ENCODE measurements around the gene SBSN. TPM values are rescaled to one million over a fixed set of nuclear protein-coding genes. Genes with fewer than 3 reads are reported as not detected.

Gene SBSN
- total and polyA plus RNA-seq, 9 of the 15 experiments (the other 6 are each of a cell fraction or from before 2014, with no cell fraction given): 0.05 TPM; not detected in 8

DNA sequence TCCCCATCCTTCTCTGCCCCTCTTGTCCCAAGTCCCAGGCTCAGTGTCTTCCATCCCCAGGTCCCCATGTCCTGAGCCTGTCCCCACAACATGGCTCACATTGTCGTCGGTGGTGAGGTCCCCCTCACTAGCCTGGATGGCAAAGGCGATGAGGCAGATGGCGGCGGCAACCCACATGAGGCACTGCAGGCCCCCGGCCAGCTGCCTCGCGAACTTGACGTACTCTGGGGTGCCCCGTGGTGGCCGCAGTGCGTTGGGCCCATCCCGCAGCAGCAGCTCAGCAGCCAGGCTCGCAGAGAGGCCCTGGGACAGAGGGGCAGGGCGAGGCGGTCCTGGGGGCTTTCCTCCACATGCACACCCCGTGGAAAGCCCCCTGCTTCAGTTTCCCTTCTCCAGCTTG lies 34.2 kb upstream of the SBSN start:
- TF ChIP-seq GTF2F1 (IDR thresholded peaks at IDR 0.05; ENCODE audit: low read depth, low read length) (no peak), PRPF4 (IDR thresholded peaks at IDR 0.05; ENCODE audit: insufficient read depth, low read depth, low read length, poor library complexity, severe bottlenecking) (no peak), CBX3 (IDR thresholded peaks at IDR 0.05; ENCODE audit: borderline replicate concordance in 1 of 2, low read length in 2 of 2) (no peak), HDGF (IDR thresholded peaks at IDR 0.05) (no peak), STAT5A (IDR thresholded peaks at IDR 0.05; ENCODE audit: borderline replicate concordance, low read length) (no peak), TAF15 (IDR thresholded peaks at IDR 0.05; ENCODE audit: low read depth, low read length) (no peak), ELF2 (CRISPR knock-in tag; IDR thresholded peaks at IDR 0.05) (no peak), HMGN3 (IDR thresholded peaks at IDR 0.05; ENCODE audit: borderline replicate concordance, extremely low read depth, insufficient read length, low read depth, low read length) (no peak), NFIC (IDR thresholded peaks at IDR 0.05) (no peak), RCOR1 (IDR thresholded peaks at IDR 0.05; ENCODE audit: borderline replicate concordance in 1 of 2, low read depth in 2 of 2, low read length in 2 of 2) (no peak), ZNF184 (CRISPR knock-in tag; IDR thresholded peaks at IDR 0.05) (no peak), MCM3 (IDR thresholded peaks at IDR 0.05) (no peak), RNF2 (IDR thresholded peaks at IDR 0.05) (no peak), XRCC5 (IDR thresholded peaks at IDR 0.05; ENCODE audit: low read depth, low read length) (no peak), SMAD4 (CRISPR knock-in tag; conservative IDR thresholded peaks at IDR 0.05) (no peak), ZNF212 (CRISPR knock-in tag; IDR thresholded peaks at IDR 0.05) (no peak)
- TF ChIP-seq, protein P1, sequence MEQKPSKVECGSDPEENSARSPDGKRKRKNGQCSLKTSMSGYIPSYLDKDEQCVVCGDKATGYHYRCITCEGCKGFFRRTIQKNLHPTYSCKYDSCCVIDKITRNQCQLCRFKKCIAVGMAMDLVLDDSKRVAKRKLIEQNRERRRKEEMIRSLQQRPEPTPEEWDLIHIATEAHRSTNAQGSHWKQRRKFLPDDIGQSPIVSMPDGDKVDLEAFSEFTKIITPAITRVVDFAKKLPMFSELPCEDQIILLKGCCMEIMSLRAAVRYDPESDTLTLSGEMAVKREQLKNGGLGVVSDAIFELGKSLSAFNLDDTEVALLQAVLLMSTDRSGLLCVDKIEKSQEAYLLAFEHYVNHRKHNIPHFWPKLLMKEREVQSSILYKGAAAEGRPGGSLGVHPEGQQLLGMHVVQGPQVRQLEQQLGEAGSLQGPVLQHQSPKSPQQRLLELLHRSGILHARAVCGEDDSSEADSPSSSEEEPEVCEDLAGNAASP (IDR thresholded peaks at IDR 0.05): no peak
- TF ChIP-seq, protein P2, sequence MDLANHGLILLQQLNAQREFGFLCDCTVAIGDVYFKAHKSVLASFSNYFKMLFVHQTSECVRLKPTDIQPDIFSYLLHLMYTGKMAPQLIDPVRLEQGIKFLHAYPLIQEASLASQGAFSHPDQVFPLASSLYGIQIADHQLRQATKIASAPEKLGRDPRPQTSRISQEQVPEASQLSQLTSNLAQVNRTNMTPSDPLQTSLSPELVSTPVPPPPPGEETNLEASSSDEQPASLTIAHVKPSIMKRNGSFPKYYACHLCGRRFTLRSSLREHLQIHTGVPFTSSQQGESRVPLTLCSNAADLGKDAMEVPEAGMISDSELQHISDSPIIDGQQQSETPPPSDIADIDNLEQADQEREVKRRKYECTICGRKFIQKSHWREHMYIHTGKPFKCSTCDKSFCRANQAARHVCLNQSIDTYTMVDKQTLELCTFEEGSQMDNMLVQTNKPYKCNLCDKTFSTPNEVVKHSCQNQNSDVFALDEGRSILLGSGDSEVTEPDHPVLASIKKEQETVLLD (IDR thresholded peaks at IDR 0.05): no peak
- TF ChIP-seq, protein P3, sequence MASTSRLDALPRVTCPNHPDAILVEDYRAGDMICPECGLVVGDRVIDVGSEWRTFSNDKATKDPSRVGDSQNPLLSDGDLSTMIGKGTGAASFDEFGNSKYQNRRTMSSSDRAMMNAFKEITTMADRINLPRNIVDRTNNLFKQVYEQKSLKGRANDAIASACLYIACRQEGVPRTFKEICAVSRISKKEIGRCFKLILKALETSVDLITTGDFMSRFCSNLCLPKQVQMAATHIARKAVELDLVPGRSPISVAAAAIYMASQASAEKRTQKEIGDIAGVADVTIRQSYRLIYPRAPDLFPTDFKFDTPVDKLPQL (IDR thresholded peaks at IDR 0.05; ENCODE audit: extremely low read depth, insufficient read length): no peak
- H3K36me3 ChIP-seq (ENCODE audit: control insufficient read depth, insufficient read depth, low read length): no peaks in the 10 kb centered on the region
- ATAC-seq (no peak), FAIRE-seq (no peak), DNase-seq (ENCODE audit: extremely low read depth in 1 of 4, low spot score in 3 of 4) (no peak)
- peak overlapping the region in 1 of 2 experiments; percentile 35; a peak in 2 of 4 replicates for H3K9ac ChIP-seq (ENCODE audit: insufficient read depth in 1 of 2, low read depth in 2 of 2, low read length in 2 of 2)
- POLR2A ChIA-PET: interaction anchor here (0.9 kb wide), 1 partner anchor 11 kb away, joined by 3 read pairs; no protein-coding TSS in a partner anchor
- 3% methylated on average over 16 of the region's 17 CpGs for WGBS (ENCODE audit: insufficient coverage, low coverage, missing lambda C conversion rate)
- H3K27me3 ChIP-seq (ENCODE audit: control insufficient read depth in 2 of 2, insufficient read depth in 2 of 2, low read length in 2 of 2): peaks cover 28 to 57% of the 10 kb centered on the region in 2 experiments; a peak in 4 of 5 replicates
- in situ Hi-C loops (cut with MboI): no loop called here
- H4K20me1 ChIP-seq (replicated peaks; ENCODE audit: control insufficient read depth, insufficient read depth, low read length): peaks cover 7% of the 10 kb centered on the region; the same call in 1 of the 2 replicates
- H3K9me3 ChIP-seq (replicated peaks; ENCODE audit: control insufficient read depth, insufficient read depth, low read depth, low read length): no peaks in the 10 kb centered on the region
- CTCF ChIA-PET (ENCODE audit: low intra/inter-chr PET ratio): no interaction called here
- no peak overlapping the region for H3K27ac ChIP-seq (ENCODE audit: extremely low read depth, low read depth, low read length)
- no peak overlapping the region for H3K4me2 ChIP-seq (ENCODE audit: insufficient read depth, low read length)
- no peak overlapping the region for H3K4me3 ChIP-seq
- BruUV-seq (replicated peaks): no TSS peak
- H2AFZ ChIP-seq (ENCODE audit: low read depth, low read length): no peak overlapping the region
- H3K9me1 ChIP-seq (ENCODE audit: control insufficient read depth, insufficient read depth, low read length): peaks cover 3% of the 10 kb centered on the region
- no peaks in the 10 kb centered on the region for H3K79me2 ChIP-seq (ENCODE audit: control insufficient read depth, insufficient read depth, low read length)
- intact Hi-C loops (cut with micrococcal nuclease): no loop called here
- H3K4me1 ChIP-seq (replicated peaks in 1 of 2; ENCODE audit: control insufficient read depth in 2 of 2, insufficient read depth in 2 of 2, low read length in 2 of 2): peaks cover 2 to 30% of the 10 kb centered on the region in 2 experiments; a peak in 3 of 5 replicates

Measured in K562 (cell line).